NCI-H526 treated with DMSO at 0.1 percent for 48 hours (cell line): ENCODE data around the gene PLEK2.
"Not testable (repeated sequence)": the region's sequence is repeated elsewhere in the genome, so short reads cannot be mapped to it uniquely, and the experiment has no call there.

Experiments used
- DNase-seq: peaks from one replicate; lab custom pipeline; 2025; lab: John Stamatoyannopoulos, UW

Gene PLEK2

GRCh38 chr14:67428501-67429031 lies 16.6 kb upstream of the PLEK2 start:
- DNase-seq, result no peak

- DNase-seq, result peak; percentile 70
Observed at GRCh38 chr14:67426983-67427606, 15.1 kb upstream of the PLEK2 start.

- DNase-seq, result no peak
Observed at GRCh38 chr14:67426161-67426560, 14.2 kb upstream of the PLEK2 start.

GRCh38 chr14:67425608-67426007 lies 13.6 kb upstream of the PLEK2 start:
- no peak for DNase-seq

GRCh38 chr14:67424539-67424938 lies 12.6 kb upstream of the PLEK2 start:
- no peak for DNase-seq

GRCh38 chr14:67423424-67423823 lies 11.5 kb upstream of the PLEK2 start:
- DNase-seq, result no peak

- no peak for DNase-seq
Observed at GRCh38 chr14:67421356-67422224, 9.6 kb upstream of the PLEK2 start.

GRCh38 chr14:67420102-67420739 lies 8.3 kb upstream of the PLEK2 start:
- no peak for DNase-seq

GRCh38 chr14:67418401-67419191 lies 6.6 kb upstream of the PLEK2 start:
- DNase-seq, result no peak

- no peak for DNase-seq
Observed at GRCh38 chr14:67417633-67418032, 5.7 kb upstream of the PLEK2 start.

- DNase-seq, result no peak
Observed at GRCh38 chr14:67416810-67417209, 4.8 kb upstream of the PLEK2 start.

- DNase-seq, result no peak
Observed at GRCh38 chr14:67416085-67416484, 4.1 kb upstream of the PLEK2 start.

GRCh38 chr14:67415610-67416009 lies 3.6 kb upstream of the PLEK2 start:
- DNase-seq, result not testable (repeated sequence)

GRCh38 chr14:67413806-67414769 lies 2.1 kb upstream of the PLEK2 start:
- DNase-seq, result no peak

- DNase-seq, result no peak
Observed at GRCh38 chr14:67411370-67411769, 595 bp downstream of the PLEK2 start.

- DNase-seq, result no peak
Observed at GRCh38 chr14:67410313-67410712, 1.7 kb downstream of the PLEK2 start.

GRCh38 chr14:67409461-67409860 lies 2.5 kb downstream of the PLEK2 start:
- no peak for DNase-seq

- not testable (repeated sequence) for DNase-seq
Observed at GRCh38 chr14:67408122-67408801, 3.7 kb downstream of the PLEK2 start.

- no peak for DNase-seq
Observed at GRCh38 chr14:67405771-67406170, 6.2 kb downstream of the PLEK2 start.

- no peak for DNase-seq
Observed at GRCh38 chr14:67400434-67400833, 11.5 kb downstream of the PLEK2 start.
